Smooth muscle cell (in vitro differentiated cells): ENCODE results near the gene UNC5C. TPM values are rescaled to one million over a fixed set of nuclear protein-coding genes. Genes with fewer than 3 reads are reported as not detected.

Experiments used
- DNase-seq: peaks from one replicate; lab custom pipeline; 2025; ENCODE audit not compliant: unreplicated experiment; lab: John Stamatoyannopoulos, UW
- H2AFZ ChIP-seq: fragments of 200-600 bp; sonication (generic); 2 replicates; pipeline ENCODE4 v1.6.0; 2016; ENCODE audit warnings: antibody characterized with exemption, low read depth, mild to moderate bottlenecking
- H3F3A ChIP-seq: fragments of 200-600 bp; sonication (generic); 2 replicates; pipeline ENCODE4 v1.6.0; 2017; ENCODE audit warnings: antibody characterized with exemption, low read depth
- H3K27ac ChIP-seq: fragments of 200-600 bp; sonication (generic); 2 replicates; pipeline ENCODE4 v1.5.1; 2016; ENCODE audit warnings: low read depth, mild to moderate bottlenecking
- H3K27me3 ChIP-seq: fragments of 200-600 bp; sonication (generic); 2 replicates; pipeline ENCODE4 v1.6.1; 2016; ENCODE audit warnings: low read depth, mild to moderate bottlenecking
- H3K36me3 ChIP-seq: fragments of 200-600 bp; sonication (generic); 2 replicates; pipeline ENCODE4 v1.5.1; 2016; ENCODE audit warnings: low read depth
- H3K4me1 ChIP-seq: fragments of 200-600 bp; sonication (generic); 2 replicates; pipeline ENCODE4 v1.5.1; 2016; ENCODE audit warnings: low read depth
- H3K4me2 ChIP-seq: fragments of 200-600 bp; sonication (generic); 2 replicates; pipeline ENCODE4 v1.6.0; 2016; ENCODE audit warnings: mild to moderate bottlenecking
- H3K4me3 ChIP-seq: fragments of 200-600 bp; sonication (generic); 2 replicates; pipeline ENCODE4 v1.5.1; 2016; ENCODE audit warnings: mild to moderate bottlenecking
- H3K79me2 ChIP-seq: fragments of 200-600 bp; sonication (generic); 2 replicates; pipeline ENCODE4 v1.6.0; 2016; ENCODE audit warnings: low read depth, mild to moderate bottlenecking
- H3K9ac ChIP-seq: fragments of 200-600 bp; sonication (generic); 2 replicates; pipeline ENCODE4 v1.6.0; 2016; ENCODE audit warnings: low read depth
- H3K9me3 ChIP-seq: fragments of 200-600 bp; sonication (generic); replicated peaks from 2 replicates; pipeline ENCODE4 v1.5.1; 2016; ENCODE audit warnings: low read depth
- H4K20me1 ChIP-seq: fragments of 200-600 bp; sonication (generic); 2 replicates; pipeline ENCODE4 v1.6.0; 2016; ENCODE audit warnings: low read depth
- WGBS: methylation state at CpG from one replicate; pipeline ENCODE4 v1.1.7; 2016; ENCODE audit warnings: low lambda C conversion rate; 5-methylcytosine and 5-hydroxymethylcytosine counted together
- polyA plus RNA-seq: library from polyadenylated mRNA; unstranded; fragments of >200 nt; fragmentation: Nextera tagmentation; extraction: Ambion mirVana; gene quantifications from 2 replicates; pipeline ENCODE4 v1.2.1, GENCODE V29; 2016
- total RNA-seq: library from RNA; depleted of rRNA; stranded (reverse); fragments of >200 nt; gene quantifications from 2 replicates; pipeline ENCODE4 v1.2.3, GENCODE V29; 2014
- TF ChIP-seq, protein P1 (sequence below): fragments of 200-600 bp; sonication (generic); IDR thresholded peaks from 2 replicates; pipeline ENCODE4 v1.5.1; 2017; ENCODE audit warnings: borderline replicate concordance, mild to moderate bottlenecking, antibody characterized with exemption; ENCODE audit not compliant: insufficient read depth, poor library complexity, severe bottlenecking

UNC5C gene
- total and polyA plus RNA-seq, 2 experiments from 2014 or later = 2.0 to 15.6 TPM

DNA sequence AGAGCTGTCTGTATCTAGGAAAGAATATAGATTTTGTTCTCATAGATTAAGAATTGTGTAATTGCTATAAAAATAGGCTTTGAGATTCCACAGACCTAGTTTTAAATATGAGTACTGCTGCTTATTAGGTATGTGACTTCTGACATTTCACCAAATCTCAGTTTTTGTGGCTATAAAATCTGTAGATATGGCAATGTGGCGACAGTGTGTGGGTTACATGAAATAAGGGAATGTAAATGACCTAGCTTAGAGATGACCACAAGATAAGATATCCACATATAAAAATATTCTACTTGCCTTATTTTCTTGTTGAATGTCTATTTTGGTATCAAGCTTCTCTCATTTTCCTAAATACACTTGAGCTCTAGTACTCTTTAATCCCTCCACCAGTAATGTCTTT is 193.8 kb downstream of the UNC5C start:
- H3K4me2 ChIP-seq = no peak overlapping the region
- no peak overlapping the region for H3K27ac ChIP-seq
- peaks cover 8% of the 10 kb centered on the region for H3K4me1 ChIP-seq
- H3F3A ChIP-seq = no peaks in the 10 kb centered on the region
- no peaks in the 10 kb centered on the region for H3K9me3 ChIP-seq
- DNase-seq = no peak
- no peak overlapping the region for H3K9ac ChIP-seq
- no peaks in the 10 kb centered on the region for H4K20me1 ChIP-seq
- 46% methylated on average over 1 of the region's 1 CpG for WGBS
- peaks cover 4% of the 10 kb centered on the region for H3K79me2 ChIP-seq
- no peaks in the 10 kb centered on the region for H3K36me3 ChIP-seq
- no peak overlapping the region for H2AFZ ChIP-seq
- TF ChIP-seq, protein P1, sequence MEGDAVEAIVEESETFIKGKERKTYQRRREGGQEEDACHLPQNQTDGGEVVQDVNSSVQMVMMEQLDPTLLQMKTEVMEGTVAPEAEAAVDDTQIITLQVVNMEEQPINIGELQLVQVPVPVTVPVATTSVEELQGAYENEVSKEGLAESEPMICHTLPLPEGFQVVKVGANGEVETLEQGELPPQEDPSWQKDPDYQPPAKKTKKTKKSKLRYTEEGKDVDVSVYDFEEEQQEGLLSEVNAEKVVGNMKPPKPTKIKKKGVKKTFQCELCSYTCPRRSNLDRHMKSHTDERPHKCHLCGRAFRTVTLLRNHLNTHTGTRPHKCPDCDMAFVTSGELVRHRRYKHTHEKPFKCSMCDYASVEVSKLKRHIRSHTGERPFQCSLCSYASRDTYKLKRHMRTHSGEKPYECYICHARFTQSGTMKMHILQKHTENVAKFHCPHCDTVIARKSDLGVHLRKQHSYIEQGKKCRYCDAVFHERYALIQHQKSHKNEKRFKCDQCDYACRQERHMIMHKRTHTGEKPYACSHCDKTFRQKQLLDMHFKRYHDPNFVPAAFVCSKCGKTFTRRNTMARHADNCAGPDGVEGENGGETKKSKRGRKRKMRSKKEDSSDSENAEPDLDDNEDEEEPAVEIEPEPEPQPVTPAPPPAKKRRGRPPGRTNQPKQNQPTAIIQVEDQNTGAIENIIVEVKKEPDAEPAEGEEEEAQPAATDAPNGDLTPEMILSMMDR = no peak
- H3K4me3 ChIP-seq = no peak overlapping the region
- H3K27me3 ChIP-seq = no peaks in the 10 kb centered on the region

DNA sequence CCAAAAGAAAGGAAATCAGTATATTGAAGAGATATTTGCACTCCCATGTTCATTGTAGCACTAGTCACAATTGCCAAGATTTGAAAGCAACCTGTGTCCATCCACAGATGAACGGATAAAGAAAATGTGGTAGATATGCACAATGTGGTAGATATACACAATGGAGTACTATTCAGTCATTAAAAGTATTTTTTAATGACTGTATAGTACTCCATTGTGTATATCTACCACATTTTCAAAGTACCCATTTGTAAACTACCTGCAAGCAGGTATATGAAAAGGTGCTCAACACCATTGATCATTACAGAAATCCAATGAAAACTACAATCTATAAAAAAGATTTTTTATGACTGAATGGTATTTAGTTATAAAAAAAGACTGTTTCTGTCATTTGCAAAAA is 200.4 kb downstream of the UNC5C start:
- WGBS = 97% methylated on average over 1 of the region's 1 CpG
- H3K27me3 ChIP-seq = no peaks in the 10 kb centered on the region
- no peaks in the 10 kb centered on the region for H3F3A ChIP-seq

DNA sequence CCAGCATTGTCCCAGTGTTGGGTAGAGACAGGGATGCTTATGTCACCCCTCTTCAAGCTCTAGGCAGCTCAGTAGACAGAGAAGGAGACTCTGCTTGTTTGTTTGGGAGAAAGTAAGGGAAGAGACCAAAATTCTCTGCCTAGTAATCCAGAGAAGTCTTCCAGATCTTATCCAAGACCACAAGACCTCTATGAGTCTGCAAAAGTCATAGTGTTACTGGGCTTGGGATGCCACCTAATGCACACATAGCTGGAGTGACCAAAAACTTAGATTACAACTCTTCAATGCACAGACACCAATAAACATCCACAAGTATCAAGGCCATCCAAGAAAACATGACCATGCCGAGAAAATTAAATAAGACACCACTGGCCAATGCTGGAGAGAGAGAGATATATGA is 205.5 kb downstream of the UNC5C start:
- Histone ChIP-seq H3K79me2 (peaks cover 16% of the 10 kb centered on the region), H3K27me3 (no peaks in the 10 kb centered on the region), H3K9me3 (peaks cover 8% of the 10 kb centered on the region), H3F3A (no peaks in the 10 kb centered on the region), H3K4me3 (no peak overlapping the region), H3K9ac (no peak overlapping the region), H3K36me3 (no peaks in the 10 kb centered on the region), H3K4me1 (no peaks in the 10 kb centered on the region), H3K4me2 (no peak overlapping the region), H4K20me1 (no peaks in the 10 kb centered on the region), H2AFZ (no peak overlapping the region), H3K27ac (no peak overlapping the region)
- TF ChIP-seq, protein P1 = no peak
- 98% methylated on average over 1 of the region's 1 CpG for WGBS
- DNase-seq = no peak

More for the DNA sequence above, 200.4 kb downstream of the UNC5C start:
- no peaks in the 10 kb centered on the region for H3K36me3 ChIP-seq
- no peaks in the 10 kb centered on the region for H3K4me1 ChIP-seq
- no peak overlapping the region for H3K27ac ChIP-seq
- no peak for DNase-seq
- no peak overlapping the region for H2AFZ ChIP-seq
- H3K9me3 ChIP-seq = peaks cover 11% of the 10 kb centered on the region
- H3K9ac ChIP-seq = no peak overlapping the region
- H3K4me3 ChIP-seq = no peak overlapping the region
- H3K79me2 ChIP-seq = peaks cover 12% of the 10 kb centered on the region
- H3K4me2 ChIP-seq = no peak overlapping the region
- TF ChIP-seq, protein P1 = no peak
- no peaks in the 10 kb centered on the region for H4K20me1 ChIP-seq

DNA sequence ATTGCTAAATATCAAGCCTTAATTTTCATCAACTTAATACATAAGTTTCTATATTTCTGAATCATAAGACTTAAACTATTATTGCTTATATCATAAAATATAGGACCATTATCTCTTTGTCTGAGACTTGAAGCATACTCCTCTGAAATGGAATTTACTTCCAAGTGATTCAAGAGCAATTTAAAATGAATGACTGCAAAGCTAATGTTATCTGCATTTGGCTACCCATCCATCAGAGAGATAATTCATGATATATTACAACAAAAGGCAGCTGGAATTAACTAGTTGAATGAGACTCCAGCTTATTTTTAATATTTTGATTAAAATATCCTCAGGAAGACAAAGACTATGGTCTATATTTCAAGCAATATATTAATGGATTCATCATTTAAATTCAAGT is 208.6 kb downstream of the UNC5C start:
- H3F3A ChIP-seq = no peaks in the 10 kb centered on the region
- H3K9me3 ChIP-seq = no peaks in the 10 kb centered on the region
- no peak overlapping the region for H3K9ac ChIP-seq
- no peaks in the 10 kb centered on the region for H3K36me3 ChIP-seq
- DNase-seq = no peak
- no peak overlapping the region for H3K4me2 ChIP-seq
- H2AFZ ChIP-seq = no peak overlapping the region
- no peak overlapping the region for H3K27ac ChIP-seq
- TF ChIP-seq, protein P1 = no peak
- peaks cover 24% of the 10 kb centered on the region for H3K79me2 ChIP-seq
- H3K4me3 ChIP-seq = no peak overlapping the region
- H3K4me1 ChIP-seq = no peaks in the 10 kb centered on the region
- H3K27me3 ChIP-seq = no peaks in the 10 kb centered on the region
- H4K20me1 ChIP-seq = no peaks in the 10 kb centered on the region
